Measurements from ENCODE around the gene HOXB1. TPM values are rescaled to one million over a fixed set of nuclear protein-coding genes. Genes with fewer than 3 reads are reported as not detected.

The HOXB1 gene
- polyA plus RNA-seq, 1 donor (not counting 4 experiments of a cell fraction or from before 2014, with no cell fraction given): not detected

DNA sequence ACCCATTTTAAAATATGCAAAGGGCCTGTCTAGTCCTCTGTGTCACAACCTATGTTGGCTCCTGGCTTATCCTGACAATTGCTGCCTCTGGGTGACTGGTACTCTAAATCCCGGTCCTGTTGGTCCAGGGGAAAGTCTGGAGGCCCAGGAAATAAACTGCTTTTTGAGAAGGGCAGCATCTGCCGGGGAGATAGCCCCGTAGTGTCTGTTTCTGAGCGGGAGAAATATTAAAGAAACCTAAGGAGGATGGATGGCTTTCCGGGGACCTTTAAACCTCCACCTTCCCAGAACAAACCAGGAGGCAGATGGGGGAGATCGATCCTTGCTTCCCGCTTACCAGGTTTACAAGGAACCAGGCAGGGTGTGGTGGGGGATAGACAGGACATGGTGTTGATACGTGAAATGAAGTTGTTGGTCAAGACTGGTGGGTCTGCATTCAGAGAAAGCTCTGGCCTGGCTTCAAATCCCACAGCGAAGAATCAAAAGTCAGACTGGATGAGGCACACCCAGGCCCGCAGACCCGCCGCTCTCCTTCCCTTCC is 10.3 kb upstream of the HOXB1 start:
- dilution Hi-C loops (cut with MboI; ENCODE audit: extremely low pct_ligation_motif_present, low sequenced_read_pairs): no loop called here
- no peaks in the 10 kb centered on the region for H3K9me3 ChIP-seq (ENCODE audit: control insufficient read depth, low read depth, low read length)
- peaks cover 0 to 3% of the 10 kb centered on the region in 2 experiments for H3K36me3 ChIP-seq (ENCODE audit: control insufficient read depth in 2 of 2, extremely low read depth in 1 of 2, insufficient read depth in 2 of 2, low read length in 2 of 2)
- H3K4me1 ChIP-seq (ENCODE audit: control insufficient read depth, extremely low read depth, insufficient read depth, low read length): peaks cover 22% of the 10 kb centered on the region
- DNase-seq (ENCODE audit: low read depth, low spot score) (no peak), FAIRE-seq (peak; percentile 48)
- peak overlapping the region; percentile 66 for H3K27ac ChIP-seq (ENCODE audit: control insufficient read depth, insufficient read depth, low read length)
- H2AFZ ChIP-seq (ENCODE audit: control insufficient read depth, low read length): peak overlapping the region; percentile 39
- peak overlapping the region; percentile 13 to 68 (median 54) for H3K4me3 ChIP-seq (ENCODE audit: control insufficient read depth in 2 of 3, extremely low read depth in 1 of 3, insufficient read depth in 2 of 3, low read depth in 1 of 3, low read length in 3 of 3)
- peaks cover 19% of the 10 kb centered on the region for H3K27me3 ChIP-seq (ENCODE audit: control insufficient read depth, extremely low read depth, insufficient read depth, low read length)
- H3K9ac ChIP-seq (ENCODE audit: control insufficient read depth, extremely low read depth, insufficient read depth, low read length): peak overlapping the region; percentile 74
- H3K79me2 ChIP-seq (ENCODE audit: control insufficient read depth, insufficient read depth, low read length): peaks cover 13% of the 10 kb centered on the region
- TF ChIP-seq CTCF (optimal IDR thresholded peaks at IDR 0.05 in 1 of 3, IDR thresholded peaks at IDR 0.05 in 1 of 3, conservative IDR thresholded peaks at IDR 0.05 in 1 of 3; ENCODE audit: extremely low read depth in 1 of 3, insufficient read depth in 2 of 3, low read length in 3 of 3) (no peak), EZH2 (IDR thresholded peaks at IDR 0.05; ENCODE audit: low read length) (no peak)
- no peaks in the 10 kb centered on the region for H3K9me1 ChIP-seq (ENCODE audit: control insufficient read depth, extremely low read depth, insufficient read depth, low read length)
- peak overlapping the region; percentile 77 for H3K4me2 ChIP-seq (ENCODE audit: control insufficient read depth, extremely low read depth, insufficient read depth, low read depth, low read length)
- no peaks in the 10 kb centered on the region for H4K20me1 ChIP-seq (ENCODE audit: control insufficient read depth, extremely low read depth, insufficient read depth, low read length)

DNA sequence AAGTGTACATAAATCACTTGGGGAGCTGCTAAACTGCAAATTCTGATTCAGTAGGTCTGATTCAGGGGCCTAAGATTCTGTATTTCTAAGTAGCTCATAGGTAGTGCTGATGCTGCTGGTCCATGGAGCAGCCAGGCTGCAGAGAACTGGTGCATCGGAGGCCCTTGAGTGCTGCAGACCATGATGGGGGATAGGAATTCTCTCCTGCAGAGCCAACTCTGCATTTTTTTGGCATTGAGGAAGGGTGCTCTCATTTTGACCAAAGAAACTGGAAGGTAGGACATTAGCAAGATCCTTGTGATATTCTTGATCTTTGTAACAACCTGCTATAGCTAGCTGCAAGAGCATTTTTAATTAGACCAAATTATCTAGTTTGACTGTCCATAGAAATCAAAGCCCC is 9.4 kb upstream of the HOXB1 start:
- Histone ChIP-seq H4K20me1 (ENCODE audit: control insufficient read depth, extremely low read depth, insufficient read depth, low read length) (no peaks in the 10 kb centered on the region), H3K4me2 (ENCODE audit: control insufficient read depth, extremely low read depth, insufficient read depth, low read depth, low read length) (no peak overlapping the region), H3K9me3 (ENCODE audit: control insufficient read depth, low read depth, low read length) (no peaks in the 10 kb centered on the region), H3K79me2 (ENCODE audit: control insufficient read depth, insufficient read depth, low read length) (peaks cover 13% of the 10 kb centered on the region), H3K9ac (ENCODE audit: control insufficient read depth, extremely low read depth, insufficient read depth, low read length) (no peak overlapping the region), H3K9me1 (ENCODE audit: control insufficient read depth, extremely low read depth, insufficient read depth, low read length) (no peaks in the 10 kb centered on the region), H2AFZ (ENCODE audit: control insufficient read depth, low read length) (no peak overlapping the region), H3K36me3 (ENCODE audit: control insufficient read depth in 2 of 2, extremely low read depth in 1 of 2, insufficient read depth in 2 of 2, low read length in 2 of 2) (peaks cover 0 to 3% of the 10 kb centered on the region in 2 experiments), H3K4me3 (ENCODE audit: control insufficient read depth in 2 of 3, extremely low read depth in 1 of 3, insufficient read depth in 2 of 3, low read depth in 1 of 3, low read length in 3 of 3) (no peak overlapping the region), H3K4me1 (ENCODE audit: control insufficient read depth, extremely low read depth, insufficient read depth, low read length) (peaks cover 21% of the 10 kb centered on the region), H3K27me3 (ENCODE audit: control insufficient read depth, extremely low read depth, insufficient read depth, low read length) (peaks cover 19% of the 10 kb centered on the region), H3K27ac (ENCODE audit: control insufficient read depth, insufficient read depth, low read length) (no peak overlapping the region)
- FAIRE-seq (peak; percentile 29), DNase-seq (ENCODE audit: low read depth, low spot score) (no peak)
- TF ChIP-seq CTCF (optimal IDR thresholded peaks at IDR 0.05 in 1 of 3, IDR thresholded peaks at IDR 0.05 in 1 of 3, conservative IDR thresholded peaks at IDR 0.05 in 1 of 3; ENCODE audit: extremely low read depth in 1 of 3, insufficient read depth in 2 of 3, low read length in 3 of 3) (no peak), EZH2 (IDR thresholded peaks at IDR 0.05; ENCODE audit: low read length) (no peak)
- dilution Hi-C loops (cut with MboI; ENCODE audit: extremely low pct_ligation_motif_present, low sequenced_read_pairs): no loop called here

Data from keratinocyte (primary cell).